Measurements from ENCODE around the gene PDE5A. TPM values are rescaled to one million over a fixed set of nuclear protein-coding genes. Genes with fewer than 3 reads are reported as not detected.

Gene PDE5A
- total RNA-seq, 1 donor from 2014 or later: 0.10 TPM

DNA sequence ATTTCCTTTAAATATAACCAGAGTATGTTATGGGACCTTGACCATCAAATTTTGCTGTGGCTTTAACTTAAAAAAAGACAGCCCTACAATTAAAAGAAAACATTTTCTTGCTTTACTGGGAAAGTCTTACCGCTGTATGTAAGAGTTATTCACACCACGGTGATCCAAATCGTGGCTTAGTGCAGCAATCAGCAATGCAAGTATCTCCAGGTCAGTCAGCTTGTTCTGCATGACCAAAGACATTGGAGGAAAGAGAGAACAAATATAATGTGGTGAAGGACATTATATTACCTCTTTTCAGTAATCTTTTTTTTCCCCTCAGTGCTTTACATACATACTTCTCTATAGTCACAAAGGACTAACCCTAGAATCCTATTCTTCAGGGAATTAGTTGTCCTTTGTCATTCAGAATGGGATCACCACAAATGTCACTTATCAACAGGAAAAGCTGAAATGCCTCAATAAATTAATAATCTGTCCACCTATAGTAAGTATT, 109.6 kb downstream of the PDE5A start:
- intact Hi-C loops (cut with micrococcal nuclease): no loop called here
- Mint-ChIP-seq H3K9me3 (no peaks in the 10 kb centered on the region), H3K4me1 (ENCODE audit: low read depth) (no peaks in the 10 kb centered on the region), H3K4me3 (no peak overlapping the region), H3K27me3 (ENCODE audit: insufficient read depth) (no peaks in the 10 kb centered on the region), H3K36me3 (ENCODE audit: low read depth) (peaks cover 11% of the 10 kb centered on the region), H3K27ac (no peak overlapping the region)
- no peak for DNase-seq (ENCODE audit: low spot score)

DNA sequence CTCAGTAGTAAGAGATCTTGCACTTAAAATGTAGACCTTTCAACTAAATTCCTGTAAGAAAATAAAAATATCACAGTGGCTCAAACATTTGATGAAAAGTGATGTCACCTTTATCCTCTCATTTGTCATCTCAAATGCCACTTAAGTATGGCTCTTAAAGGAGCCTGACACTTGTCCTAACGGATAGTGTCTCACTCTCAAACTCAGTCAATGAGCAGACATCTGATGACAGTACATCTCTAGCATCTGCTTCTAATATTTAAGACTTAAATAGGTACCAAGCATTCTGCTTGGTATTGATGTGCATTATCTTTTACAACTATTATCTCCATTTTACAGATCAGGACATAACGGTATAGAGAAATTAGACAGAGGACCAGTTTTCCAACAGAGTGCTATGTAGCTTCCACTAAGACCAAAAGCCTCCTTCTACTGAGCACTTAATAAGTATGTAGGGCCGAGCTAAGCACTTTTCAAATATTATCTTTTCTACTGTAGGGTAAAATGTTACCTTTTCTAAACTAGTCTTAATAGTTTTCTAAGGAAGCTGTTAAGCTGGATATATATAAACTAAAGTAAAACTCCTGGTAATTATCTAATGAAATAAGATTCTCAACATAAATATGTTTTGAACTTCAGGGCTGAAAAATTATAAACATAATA, 110.2 kb downstream of the PDE5A start:
- no peaks in the 10 kb centered on the region for H3K4me1 Mint-ChIP-seq (ENCODE audit: low read depth)
- H3K27ac Mint-ChIP-seq: no peak overlapping the region
- intact Hi-C loops (cut with micrococcal nuclease): no loop called here
- no peaks in the 10 kb centered on the region for H3K9me3 Mint-ChIP-seq
- H3K27me3 Mint-ChIP-seq (ENCODE audit: insufficient read depth): no peaks in the 10 kb centered on the region
- H3K36me3 Mint-ChIP-seq (ENCODE audit: low read depth): peaks cover 11% of the 10 kb centered on the region
- H3K4me3 Mint-ChIP-seq: no peak overlapping the region
- DNase-seq (ENCODE audit: low spot score): no peak

DNA sequence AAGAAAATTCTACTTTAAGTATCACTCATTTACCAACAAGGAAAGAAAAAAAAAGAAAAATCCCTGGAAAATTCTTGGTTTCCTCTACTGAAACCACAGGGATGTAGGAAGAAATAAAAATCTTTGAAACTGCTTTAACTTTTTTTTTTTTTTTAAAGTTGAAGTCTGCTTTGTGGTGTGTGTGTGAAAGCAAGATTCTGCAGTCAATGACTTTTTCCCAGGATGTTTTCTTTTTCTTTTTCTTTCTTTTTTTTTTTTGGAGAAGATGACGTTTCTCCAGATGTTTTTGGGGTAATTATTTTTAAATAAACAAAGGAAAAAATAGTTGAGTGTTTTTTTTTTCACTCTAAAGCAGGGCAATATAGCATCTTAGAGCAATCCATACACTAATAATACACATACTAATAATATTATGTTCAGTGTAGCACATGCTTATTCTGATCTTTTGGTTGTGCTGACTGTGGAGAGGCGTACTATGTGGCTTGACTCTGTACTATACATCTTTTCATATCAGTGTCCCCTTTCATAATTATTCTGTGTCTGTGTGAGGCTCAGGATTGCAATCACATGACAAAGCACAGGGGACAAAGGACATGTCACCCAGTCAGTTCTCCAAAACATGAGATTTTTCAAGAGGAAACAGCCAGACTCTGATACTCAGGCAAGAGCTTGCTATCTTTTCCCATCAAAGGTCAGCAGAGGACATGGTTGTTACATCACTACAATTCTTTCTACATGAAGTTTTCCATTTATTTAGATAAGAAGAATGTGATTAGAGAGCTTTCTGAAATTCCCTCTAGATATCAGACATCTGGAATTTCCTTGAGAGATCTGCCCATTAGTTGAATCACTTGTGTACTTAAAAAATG, 111.0 kb downstream of the PDE5A start:
- intact Hi-C loops (cut with micrococcal nuclease): no loop called here
- DNase-seq (ENCODE audit: low spot score): no peak
- no peaks in the 10 kb centered on the region for H3K9me3 Mint-ChIP-seq
- no peak overlapping the region for H3K27ac Mint-ChIP-seq
- H3K27me3 Mint-ChIP-seq (ENCODE audit: insufficient read depth): no peaks in the 10 kb centered on the region
- H3K4me3 Mint-ChIP-seq: no peak overlapping the region
- H3K4me1 Mint-ChIP-seq (ENCODE audit: low read depth): no peaks in the 10 kb centered on the region
- peaks cover 13% of the 10 kb centered on the region for H3K36me3 Mint-ChIP-seq (ENCODE audit: low read depth)

DNA sequence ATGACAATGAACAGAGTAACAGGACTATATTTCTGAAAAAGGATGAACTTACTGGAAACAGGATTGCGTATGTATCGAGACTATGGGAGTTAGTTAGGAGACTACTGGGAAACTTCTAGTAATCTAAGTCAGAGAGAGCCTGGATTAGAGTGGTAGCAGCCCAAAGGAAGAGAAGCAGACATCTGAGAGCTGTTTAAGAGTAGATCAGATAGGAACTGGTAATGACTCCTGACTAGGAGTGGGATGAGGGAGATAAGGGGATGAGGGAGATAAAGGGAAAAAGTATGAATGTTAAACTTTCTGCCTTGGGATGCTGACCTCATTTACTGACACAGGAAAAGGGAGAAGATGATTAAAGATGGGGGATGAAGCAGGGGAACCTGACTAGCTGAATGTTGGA, 116.2 kb downstream of the PDE5A start:
- no peaks in the 10 kb centered on the region for H3K4me1 Mint-ChIP-seq (ENCODE audit: low read depth)
- no peaks in the 10 kb centered on the region for H3K9me3 Mint-ChIP-seq
- H3K27me3 Mint-ChIP-seq (ENCODE audit: insufficient read depth): no peaks in the 10 kb centered on the region
- intact Hi-C loops (cut with micrococcal nuclease): no loop called here
- H3K27ac Mint-ChIP-seq: no peak overlapping the region
- H3K36me3 Mint-ChIP-seq (ENCODE audit: low read depth): peaks cover 7% of the 10 kb centered on the region
- no peak overlapping the region for H3K4me3 Mint-ChIP-seq
- no peak for DNase-seq (ENCODE audit: low spot score)

DNA sequence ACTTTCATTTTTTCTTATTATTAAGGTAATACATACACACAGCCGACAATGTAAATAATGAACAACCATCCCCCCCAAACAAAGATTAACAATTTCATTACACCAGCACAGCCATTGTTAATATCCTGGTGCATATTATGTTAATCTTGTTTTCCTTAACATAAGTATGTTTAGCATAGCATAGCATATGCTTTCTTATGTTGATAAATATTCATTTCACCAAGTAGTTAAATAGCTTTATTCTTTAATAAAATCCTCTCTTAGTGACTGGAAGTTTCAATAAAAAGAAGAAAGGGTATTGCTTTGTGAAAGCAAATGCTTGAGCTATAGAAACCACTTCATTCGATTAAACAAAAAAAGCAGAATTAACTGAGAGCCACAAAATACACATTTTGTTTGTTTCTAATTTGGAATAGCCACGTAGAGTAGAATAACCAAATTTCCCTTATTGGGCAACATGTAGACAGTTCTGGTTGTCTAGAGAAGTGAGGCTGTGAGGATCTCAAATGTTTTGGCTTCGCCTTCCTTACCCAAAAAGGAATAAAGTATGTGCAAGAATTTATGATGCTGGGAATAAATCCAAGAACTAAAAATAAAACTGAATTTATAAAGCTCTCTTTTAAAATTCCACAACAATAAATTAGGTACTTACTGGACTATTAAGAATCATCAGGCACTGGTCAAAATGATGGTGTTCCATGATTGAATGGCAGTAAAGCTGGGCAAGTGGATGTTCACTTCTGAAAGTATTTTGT, 118.0 kb downstream of the PDE5A start:
- Mint-ChIP-seq H3K27ac (no peak overlapping the region), H3K4me3 (no peak overlapping the region), H3K9me3 (no peaks in the 10 kb centered on the region), H3K4me1 (ENCODE audit: low read depth) (no peaks in the 10 kb centered on the region), H3K27me3 (ENCODE audit: insufficient read depth) (no peaks in the 10 kb centered on the region), H3K36me3 (ENCODE audit: low read depth) (peaks cover 7% of the 10 kb centered on the region)
- no peak for DNase-seq (ENCODE audit: low spot score)
- intact Hi-C loops (cut with micrococcal nuclease): no loop called here

DNA sequence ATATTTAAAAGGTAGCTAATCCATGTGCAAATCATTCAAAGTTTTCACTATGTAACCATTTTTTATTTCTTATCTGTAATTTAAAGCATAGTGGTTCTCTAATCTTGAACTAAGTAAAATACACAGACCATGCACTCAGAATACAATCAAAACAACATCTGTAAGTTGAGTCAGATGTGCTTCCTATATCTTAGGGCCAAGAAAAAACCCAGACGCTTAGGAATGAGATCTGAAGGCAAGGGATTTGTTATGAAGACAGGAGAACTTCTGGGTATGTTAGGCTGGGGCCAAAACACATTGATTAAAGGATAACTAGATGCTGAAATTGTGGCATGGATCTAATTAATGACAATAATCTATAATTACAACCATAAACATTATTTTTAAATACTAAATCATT, 120.3 kb downstream of the PDE5A start:
- no peaks in the 10 kb centered on the region for H3K9me3 Mint-ChIP-seq
- intact Hi-C loops (cut with micrococcal nuclease): no loop called here
- H3K27ac Mint-ChIP-seq: no peak overlapping the region
- peaks cover 8% of the 10 kb centered on the region for H3K36me3 Mint-ChIP-seq (ENCODE audit: low read depth)
- H3K4me1 Mint-ChIP-seq (ENCODE audit: low read depth): no peaks in the 10 kb centered on the region
- DNase-seq (ENCODE audit: low spot score): no peak
- no peaks in the 10 kb centered on the region for H3K27me3 Mint-ChIP-seq (ENCODE audit: insufficient read depth)
- H3K4me3 Mint-ChIP-seq: no peak overlapping the region

DNA sequence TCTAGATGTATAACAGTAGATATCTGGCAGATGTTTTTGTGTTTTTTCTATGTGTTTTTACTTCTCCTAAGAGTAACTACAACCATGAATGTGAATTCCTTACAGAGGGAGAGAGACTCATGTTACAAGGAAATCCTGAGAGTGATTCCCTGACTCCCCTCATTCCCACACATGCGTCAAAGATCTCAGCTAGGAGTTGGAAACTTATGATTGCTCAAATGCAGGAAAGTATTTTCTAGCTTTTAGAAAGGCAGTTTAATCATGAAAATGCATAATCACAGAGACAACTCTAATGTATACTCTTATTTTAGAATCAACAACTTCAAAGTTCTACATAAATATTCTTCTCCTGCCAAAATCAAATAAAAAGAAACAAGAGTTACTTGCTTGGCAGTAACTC, 121.8 kb downstream of the PDE5A start:
- Mint-ChIP-seq H3K4me3 (no peak overlapping the region), H3K36me3 (ENCODE audit: low read depth) (peaks cover 8% of the 10 kb centered on the region), H3K4me1 (ENCODE audit: low read depth) (no peaks in the 10 kb centered on the region), H3K9me3 (no peaks in the 10 kb centered on the region), H3K27ac (no peak overlapping the region), H3K27me3 (ENCODE audit: insufficient read depth) (no peaks in the 10 kb centered on the region)
- intact Hi-C loops (cut with micrococcal nuclease): no loop called here
- no peak for DNase-seq (ENCODE audit: low spot score)

DNA sequence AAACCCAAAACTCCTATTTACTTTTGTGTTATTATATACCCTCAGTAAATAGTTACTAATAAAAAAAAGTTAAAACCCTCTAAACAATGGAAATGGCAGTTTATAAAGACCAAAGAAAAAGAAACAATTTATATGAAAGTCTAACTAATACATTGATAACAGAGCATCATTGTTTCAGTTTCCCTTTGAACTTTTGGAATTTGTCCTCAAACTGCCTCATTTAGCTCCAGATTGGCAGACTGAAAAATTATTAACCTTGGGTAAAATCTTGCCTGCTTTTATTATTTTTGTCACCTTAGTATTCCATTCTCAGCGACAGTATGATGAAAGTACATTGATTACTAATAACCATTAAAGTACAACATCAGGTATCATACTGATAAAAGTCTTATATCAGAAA, 124.0 kb downstream of the PDE5A start:
- intact Hi-C loops (cut with micrococcal nuclease): no loop called here
- Mint-ChIP-seq H3K27me3 (ENCODE audit: insufficient read depth) (no peaks in the 10 kb centered on the region), H3K4me1 (ENCODE audit: low read depth) (no peaks in the 10 kb centered on the region), H3K9me3 (no peaks in the 10 kb centered on the region), H3K4me3 (no peak overlapping the region), H3K27ac (no peak overlapping the region), H3K36me3 (ENCODE audit: low read depth) (peaks cover 16% of the 10 kb centered on the region)
- no peak for DNase-seq (ENCODE audit: low spot score)

DNA sequence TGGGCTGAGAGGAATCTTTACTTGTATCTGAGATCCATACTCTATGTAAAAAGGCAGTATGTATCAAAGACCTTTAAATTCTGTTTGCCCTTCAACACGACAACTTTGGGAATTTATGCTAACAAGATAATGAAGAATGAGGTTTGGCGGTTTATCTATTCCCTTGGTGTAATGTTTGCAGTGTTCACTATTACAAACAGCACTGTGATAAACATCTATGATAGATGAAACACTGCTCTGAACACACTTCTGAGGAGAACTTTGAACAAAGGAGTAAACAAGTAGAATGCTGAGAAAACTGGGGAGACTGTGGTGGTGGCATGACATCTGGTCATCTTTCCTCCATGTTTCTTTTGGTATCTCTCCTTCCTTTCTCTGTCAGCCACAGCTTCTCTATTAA, 126.9 kb downstream of the PDE5A start:
- no peak for DNase-seq (ENCODE audit: low spot score)
- no peak overlapping the region for H3K4me3 Mint-ChIP-seq
- H3K27me3 Mint-ChIP-seq (ENCODE audit: insufficient read depth): no peaks in the 10 kb centered on the region
- H3K27ac Mint-ChIP-seq: no peak overlapping the region
- H3K4me1 Mint-ChIP-seq (ENCODE audit: low read depth): peaks cover 7% of the 10 kb centered on the region
- H3K9me3 Mint-ChIP-seq: no peaks in the 10 kb centered on the region
- intact Hi-C loops (cut with micrococcal nuclease): no loop called here
- peaks cover 26% of the 10 kb centered on the region for H3K36me3 Mint-ChIP-seq (ENCODE audit: low read depth)

DNA sequence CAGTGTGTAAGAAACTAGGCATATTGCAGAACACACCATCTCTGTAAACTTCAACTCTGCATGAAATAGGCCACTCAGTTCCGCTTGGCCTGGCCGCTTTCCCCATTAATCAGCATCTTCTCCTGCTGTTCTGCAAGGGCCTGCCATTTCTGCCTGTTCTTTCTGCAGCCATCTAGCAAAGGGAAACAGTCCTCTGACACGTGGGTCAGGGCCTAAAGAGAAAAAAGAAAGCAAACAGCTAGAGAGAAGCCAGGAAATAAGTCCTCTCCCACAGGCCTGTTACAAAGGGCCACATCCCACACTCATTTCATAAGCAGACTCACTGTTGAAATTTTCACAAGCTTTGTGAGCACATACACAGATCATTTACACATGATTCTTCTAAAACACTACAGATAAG, 130.1 kb downstream of the PDE5A start:
- no peak for DNase-seq (ENCODE audit: low spot score)
- peaks cover 32% of the 10 kb centered on the region for H3K36me3 Mint-ChIP-seq (ENCODE audit: low read depth)
- peaks cover 7% of the 10 kb centered on the region for H3K4me1 Mint-ChIP-seq (ENCODE audit: low read depth)
- H3K27me3 Mint-ChIP-seq (ENCODE audit: insufficient read depth): no peaks in the 10 kb centered on the region
- H3K4me3 Mint-ChIP-seq: no peak overlapping the region
- peak overlapping the region; percentile 1 for H3K27ac Mint-ChIP-seq
- no peaks in the 10 kb centered on the region for H3K9me3 Mint-ChIP-seq
- intact Hi-C loops (cut with micrococcal nuclease): loop anchor here (10.0 kb wide), 1 partner anchor 514 kb away; no protein-coding TSS in a partner anchor

DNA sequence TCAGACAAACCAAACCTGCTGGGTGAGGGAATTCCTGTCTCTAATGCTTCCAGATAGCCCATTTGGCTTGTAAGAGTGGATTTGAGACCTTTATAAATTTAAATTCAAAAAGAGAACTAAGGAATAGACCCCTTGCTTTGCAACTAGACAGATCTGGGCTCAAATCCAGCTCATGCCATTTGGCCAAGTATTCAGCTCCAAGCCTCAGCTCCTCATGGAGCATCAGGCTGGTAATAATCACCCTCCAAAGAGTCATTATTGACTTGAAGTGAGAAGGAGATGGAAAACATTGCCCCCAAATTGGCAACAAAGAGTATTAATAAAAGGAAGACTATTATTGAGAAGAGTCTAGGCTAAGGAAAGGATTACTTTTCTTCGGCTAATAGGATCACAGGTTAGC, 134.7 kb downstream of the PDE5A start:
- H3K36me3 Mint-ChIP-seq (ENCODE audit: low read depth): peaks cover 16% of the 10 kb centered on the region
- H3K4me1 Mint-ChIP-seq (ENCODE audit: low read depth): peaks cover 7% of the 10 kb centered on the region
- intact Hi-C loops (cut with micrococcal nuclease): loop anchor here (1.0 to 10.0 kb wide), 2 partner anchors 180 to 509 kb away; no protein-coding TSS in a partner anchor
- H3K27ac Mint-ChIP-seq: no peak overlapping the region
- no peaks in the 10 kb centered on the region for H3K27me3 Mint-ChIP-seq (ENCODE audit: insufficient read depth)
- DNase-seq (ENCODE audit: low spot score): no peak
- H3K9me3 Mint-ChIP-seq: no peaks in the 10 kb centered on the region
- H3K4me3 Mint-ChIP-seq: no peak overlapping the region

DNA sequence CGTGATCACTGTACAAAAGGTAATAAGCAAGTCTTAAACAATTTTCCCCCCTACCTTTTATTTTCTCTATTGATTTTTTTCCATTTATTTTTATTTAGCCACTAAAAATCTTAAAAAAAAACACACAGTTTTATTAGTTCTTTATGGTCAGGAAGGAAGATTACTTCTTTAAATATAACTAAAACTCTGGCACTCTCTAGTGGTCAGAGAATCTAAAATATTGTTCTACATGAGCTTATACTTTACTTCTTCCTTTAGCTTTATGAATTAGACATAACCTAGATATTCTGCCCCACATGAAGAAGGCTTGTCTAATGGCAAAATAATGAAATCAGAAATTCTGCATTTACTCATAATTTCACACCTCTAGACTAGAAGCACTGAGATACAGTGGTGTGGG, 135.2 kb downstream of the PDE5A start:
- Mint-ChIP-seq H3K9me3 (no peaks in the 10 kb centered on the region), H3K27ac (no peak overlapping the region), H3K4me1 (ENCODE audit: low read depth) (peaks cover 2% of the 10 kb centered on the region), H3K27me3 (ENCODE audit: insufficient read depth) (no peaks in the 10 kb centered on the region), H3K4me3 (no peak overlapping the region), H3K36me3 (ENCODE audit: low read depth) (peaks cover 13% of the 10 kb centered on the region)
- intact Hi-C loops (cut with micrococcal nuclease): loop anchor here (1.0 to 10.0 kb wide), 2 partner anchors 179 to 509 kb away; no protein-coding TSS in a partner anchor
- DNase-seq (ENCODE audit: low spot score): no peak

Measured in activated T-helper 1 cell treated with anti-CD3 and anti-CD28 coated beads, Interleukin-12 subunit alpha, Interleukin-12 subunit beta, Interleukin-2, Interleukin-4 antibody, amounts not matched to agents 30 ng/mL and 10 ng/mL and 1 ng/mL, durations not matched to agents 14 hours and 24 hours and 36 hours (primary cell).